Measurements from ENCODE around the gene KIFAP3.

The KIFAP3 gene

GRCh38 chr1:169889871-169890270 is 184.6 kb downstream of the KIFAP3 start:
- TF ChIP-seq, protein P1, sequence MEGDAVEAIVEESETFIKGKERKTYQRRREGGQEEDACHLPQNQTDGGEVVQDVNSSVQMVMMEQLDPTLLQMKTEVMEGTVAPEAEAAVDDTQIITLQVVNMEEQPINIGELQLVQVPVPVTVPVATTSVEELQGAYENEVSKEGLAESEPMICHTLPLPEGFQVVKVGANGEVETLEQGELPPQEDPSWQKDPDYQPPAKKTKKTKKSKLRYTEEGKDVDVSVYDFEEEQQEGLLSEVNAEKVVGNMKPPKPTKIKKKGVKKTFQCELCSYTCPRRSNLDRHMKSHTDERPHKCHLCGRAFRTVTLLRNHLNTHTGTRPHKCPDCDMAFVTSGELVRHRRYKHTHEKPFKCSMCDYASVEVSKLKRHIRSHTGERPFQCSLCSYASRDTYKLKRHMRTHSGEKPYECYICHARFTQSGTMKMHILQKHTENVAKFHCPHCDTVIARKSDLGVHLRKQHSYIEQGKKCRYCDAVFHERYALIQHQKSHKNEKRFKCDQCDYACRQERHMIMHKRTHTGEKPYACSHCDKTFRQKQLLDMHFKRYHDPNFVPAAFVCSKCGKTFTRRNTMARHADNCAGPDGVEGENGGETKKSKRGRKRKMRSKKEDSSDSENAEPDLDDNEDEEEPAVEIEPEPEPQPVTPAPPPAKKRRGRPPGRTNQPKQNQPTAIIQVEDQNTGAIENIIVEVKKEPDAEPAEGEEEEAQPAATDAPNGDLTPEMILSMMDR (IDR thresholded peaks at IDR 0.05; ENCODE audit: insufficient read depth, low read depth, low read length, missing control alignments), result no peak
- no peak for DNase-seq (ENCODE audit: low read depth)
- no peak overlapping the region for H3K4me3 ChIP-seq (ENCODE audit: low read length)

- DNase-seq (ENCODE audit: low read depth), result no peak
- TF ChIP-seq, protein P1 (IDR thresholded peaks at IDR 0.05; ENCODE audit: insufficient read depth, low read depth, low read length, missing control alignments), result no peak
- no peak overlapping the region for H3K4me3 ChIP-seq (ENCODE audit: low read length)
Measured at GRCh38 chr1:169886931-169887330, 187.6 kb downstream of the KIFAP3 start.

DNA sequence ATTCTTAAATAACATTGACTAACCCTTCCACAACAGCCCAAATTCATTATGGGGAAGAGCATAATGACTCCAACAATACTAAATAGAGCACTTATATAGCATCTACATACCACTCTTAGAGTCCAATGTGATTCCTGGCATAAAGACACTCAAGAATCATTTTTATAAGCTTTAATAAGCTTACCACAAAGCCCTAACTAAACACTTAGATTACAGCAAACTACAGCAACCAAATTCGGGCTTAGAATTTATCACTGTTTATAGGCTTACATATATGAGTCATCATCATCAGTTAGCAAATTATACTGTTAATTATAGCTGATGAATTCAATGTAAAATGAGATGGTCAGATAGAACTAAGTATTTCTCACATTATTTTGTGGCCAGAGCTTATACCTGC is 188.1 kb downstream of the KIFAP3 start:
- TF ChIP-seq, protein P1 (IDR thresholded peaks at IDR 0.05; ENCODE audit: insufficient read depth, low read depth, low read length, missing control alignments), result no peak
- no peak overlapping the region for H3K4me3 ChIP-seq (ENCODE audit: low read length)
- DNase-seq (ENCODE audit: low read depth), result no peak

- no peak overlapping the region for H3K4me3 ChIP-seq (ENCODE audit: low read length)
- DNase-seq (ENCODE audit: low read depth), result no peak
- TF ChIP-seq, protein P1 (IDR thresholded peaks at IDR 0.05; ENCODE audit: insufficient read depth, low read depth, low read length, missing control alignments), result no peak
Measured at GRCh38 chr1:169885207-169885606, 189.3 kb downstream of the KIFAP3 start.

GRCh38 chr1:169884634-169885033 is 189.9 kb downstream of the KIFAP3 start:
- TF ChIP-seq, protein P1 (IDR thresholded peaks at IDR 0.05; ENCODE audit: insufficient read depth, low read depth, low read length, missing control alignments), result no peak
- no peak for DNase-seq (ENCODE audit: low read depth)
- H3K4me3 ChIP-seq (ENCODE audit: low read length), result no peak overlapping the region

DNA sequence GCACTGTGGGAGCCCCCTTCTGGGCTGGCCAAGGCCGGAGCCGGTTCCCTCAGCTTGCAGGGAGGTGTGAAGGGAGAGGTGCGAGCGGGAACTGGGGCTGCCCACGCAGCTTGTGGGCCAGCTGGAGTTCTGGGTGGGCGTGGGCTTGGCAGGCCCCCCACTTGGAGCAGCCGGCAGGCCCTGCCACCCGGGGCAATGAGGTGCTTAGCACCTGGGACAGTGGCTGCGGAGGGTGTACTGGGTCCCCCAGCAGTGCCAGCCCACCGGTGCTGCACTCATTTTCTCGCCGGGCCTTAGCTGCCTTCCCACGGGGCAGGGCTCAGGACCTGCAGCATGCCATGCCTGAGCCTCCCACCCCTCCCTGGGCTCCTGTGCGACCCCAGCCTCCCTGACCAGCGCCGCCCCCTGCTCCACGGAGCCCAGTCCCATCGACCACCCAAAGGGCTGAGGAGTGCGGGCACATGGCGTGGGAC is 192.4 kb downstream of the KIFAP3 start:
- DNase-seq (ENCODE audit: low read depth), result no peak
- no peak overlapping the region for H3K4me3 ChIP-seq (ENCODE audit: low read length)
- TF ChIP-seq, protein P1 (IDR thresholded peaks at IDR 0.05; ENCODE audit: insufficient read depth, low read depth, low read length, missing control alignments), result no peak

GRCh38 chr1:169879034-169879840 is 195.3 kb downstream of the KIFAP3 start:
- DNase-seq (ENCODE audit: low read depth), result no peak
- H3K4me3 ChIP-seq (ENCODE audit: low read length), result no peak overlapping the region
- TF ChIP-seq, protein P1 (IDR thresholded peaks at IDR 0.05; ENCODE audit: insufficient read depth, low read depth, low read length, missing control alignments), result no peak
